ENCODE data around the gene RNU1-2. TPM values are rescaled to one million over a fixed set of nuclear protein-coding genes. Genes with fewer than 3 reads are reported as not detected.
A peak's percentile ranks its signal among the peaks of the same experiment; 100 is the strongest.
"Not testable (repeated sequence)": the region's sequence is repeated elsewhere in the genome, so short reads cannot be mapped to it uniquely, and the experiment has no call there.

Gene RNU1-2
- total and polyA plus RNA-seq, 2 of the 4 experiments (the other 2 are of a cell fraction), result under 0.01 TPM; not detected in 1

DNA sequence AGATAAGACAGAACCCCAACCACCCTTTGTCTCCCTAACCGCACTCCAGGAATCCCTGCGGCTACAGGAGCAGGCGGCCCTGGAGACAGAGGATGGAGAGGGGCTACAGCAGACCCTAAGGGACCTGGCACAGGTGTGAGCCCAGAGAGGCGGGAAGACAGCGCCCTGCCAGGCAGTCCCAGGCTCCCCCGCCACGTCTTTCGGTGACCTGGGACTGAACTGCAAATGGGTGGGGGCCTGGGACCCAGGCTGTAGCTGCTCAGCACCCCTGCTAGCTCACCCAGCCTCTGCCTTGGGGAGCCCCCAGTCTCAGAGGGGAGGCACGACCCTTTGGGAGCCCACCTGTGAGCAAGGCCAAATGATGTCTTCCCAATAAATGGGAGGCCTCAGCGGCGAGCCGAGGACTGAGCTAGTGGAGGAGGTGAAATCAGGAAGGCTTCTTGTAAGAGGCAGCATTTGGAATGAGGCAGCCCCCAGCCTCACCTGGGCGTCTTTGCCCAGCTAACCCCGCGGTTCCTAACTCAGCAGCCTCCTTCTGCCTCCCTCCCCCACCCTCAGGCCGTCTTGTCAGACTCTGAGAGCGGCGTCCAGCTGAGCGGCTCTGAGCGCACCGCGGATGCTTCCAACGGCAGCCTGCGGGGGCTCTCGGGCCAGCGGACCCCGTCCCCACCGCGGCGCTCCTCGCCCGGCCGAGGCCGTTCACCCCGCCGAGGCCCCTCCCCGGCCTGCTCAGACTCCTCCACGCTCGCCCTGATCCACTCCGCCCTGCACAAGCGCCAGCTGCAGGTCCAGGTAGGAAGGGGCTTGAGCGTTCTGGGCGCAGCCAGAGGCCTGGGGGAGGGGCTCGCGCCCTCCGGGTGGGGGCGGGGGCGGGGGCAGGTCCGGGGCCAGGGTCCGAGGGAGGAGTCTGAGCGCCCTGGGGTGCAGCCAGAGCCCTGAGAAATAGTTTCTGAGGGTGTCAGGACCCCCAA is 42.9 kb downstream of the RNU1-2 start:
- BruUV-seq (replicated peaks), result no TSS peak
- CTCF ChIA-PET, result interaction anchor here (1.0 kb wide), 1 partner anchor 318 kb away, joined by 3 read pairs; no protein-coding TSS in a partner anchor

DNA sequence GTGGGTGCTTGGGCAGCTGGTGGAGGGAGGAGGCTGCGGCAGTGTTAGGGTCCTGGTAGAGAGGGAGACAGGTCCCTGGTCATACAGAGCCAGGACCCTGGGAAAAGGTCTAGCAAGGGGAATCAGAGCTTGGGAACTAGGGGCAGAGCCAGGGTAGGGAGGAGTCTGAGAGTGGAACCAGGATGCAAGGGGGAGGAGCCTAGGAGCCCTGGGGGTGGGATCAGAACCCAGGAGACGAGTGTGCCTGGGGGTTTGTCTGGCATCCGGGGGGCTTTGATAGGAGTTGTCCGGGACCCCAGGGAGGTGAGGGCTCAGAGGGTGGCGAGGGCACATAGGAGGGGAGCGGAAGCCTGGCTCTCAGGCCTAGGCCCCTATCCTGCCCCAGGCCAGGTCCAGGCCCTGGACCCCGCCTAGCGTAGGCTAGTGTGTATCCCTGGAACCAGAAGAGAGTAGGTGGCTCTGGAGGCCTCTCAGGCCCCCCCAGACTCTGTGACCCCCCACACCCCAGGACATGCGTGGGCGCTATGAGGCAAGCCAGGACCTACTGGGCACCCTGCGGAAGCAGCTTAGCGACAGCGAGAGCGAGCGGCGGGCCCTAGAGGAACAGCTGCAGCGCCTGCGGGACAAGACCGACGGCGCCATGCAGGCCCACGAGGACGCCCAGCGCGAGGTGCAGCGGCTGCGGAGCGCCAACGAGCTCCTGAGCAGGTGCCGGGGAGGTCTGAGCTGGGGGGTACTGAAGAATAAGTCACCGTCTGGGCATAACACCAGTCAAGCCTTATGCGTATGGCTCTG is 43.8 kb downstream of the RNU1-2 start:
- H3K27ac ChIP-seq (ENCODE audit: insufficient read depth, low read length); in situ Hi-C loops (cut with MboI; ENCODE audit: low sequenced_read_pairs); intact Hi-C loops (cut with micrococcal nuclease); H3K23ac ChIP-seq (ENCODE audit: low read depth, low read length); H3K18ac ChIP-seq (ENCODE audit: low read depth, low read length); H4K8ac ChIP-seq (ENCODE audit: low read depth in 2 of 2, low read length in 2 of 2); H2AFZ ChIP-seq (replicated peaks; ENCODE audit: low read length, poor library complexity); dilution Hi-C loops (cut with HindIII; ENCODE audit: low sequenced_read_pairs, unreplicated experiment); H3K36me3 ChIP-seq (ENCODE audit: control insufficient read depth, insufficient read depth, low read length); H3K14ac ChIP-seq (replicated peaks; ENCODE audit: low read depth, low read length); H3K9me1 ChIP-seq (ENCODE audit: insufficient read depth, low read length); H3K9ac ChIP-seq (ENCODE audit: low read depth, low read length); H3K79me1 ChIP-seq (ENCODE audit: low read depth in 1 of 2, low read length in 2 of 2); H3K27me3 ChIP-seq (ENCODE audit: control insufficient read depth, insufficient read depth, low read length); H3K4me2 ChIP-seq (ENCODE audit: low read depth, low read length); H2AK5ac ChIP-seq (ENCODE audit: low read depth, low read length); H3K4me3 ChIP-seq (ENCODE audit: insufficient read depth, low read depth, low read length); H3K4me1 ChIP-seq (ENCODE audit: control insufficient read depth, insufficient read depth, low read length); H3K4ac ChIP-seq (ENCODE audit: low read depth, low read length); H4K5ac ChIP-seq (ENCODE audit: low read depth, low read length); H4K91ac ChIP-seq (ENCODE audit: insufficient read depth, low read depth, low read length); H2BK15ac ChIP-seq (ENCODE audit: low read depth, low read length); CTCF ChIA-PET; POLR2A ChIA-PET (ENCODE audit: unreplicated experiment); H2BK120ac ChIP-seq (ENCODE audit: low read depth, low read length); DNase-seq; H3K56ac ChIP-seq (ENCODE audit: extremely low read depth, insufficient read depth, low read length); H2AK9ac ChIP-seq (replicated peaks; ENCODE audit: low read depth, low read length, poor library complexity); H4K20me1 ChIP-seq (ENCODE audit: insufficient read depth, low read length); H2BK20ac ChIP-seq (ENCODE audit: low read depth, low read length); H2BK5ac ChIP-seq (ENCODE audit: low read depth, low read length, poor library complexity, severe bottlenecking); H3K9me3 ChIP-seq (ENCODE audit: control insufficient read depth, insufficient read depth, low read length); BruUV-seq (replicated peaks): not testable (repeated sequence)
- 93% methylated on average over 27 of the region's 32 CpGs; no CpG with 5 or more reads in 1 of the 2 experiments for WGBS, 2 experiments (ENCODE audit: extremely low coverage in 2 of 2, insufficient read length in 1 of 2)
- ATAC-seq (ENCODE audit: low read depth), result peak; percentile 46; the same call in 1 of the 2 replicates

More for the DNA sequence above, 42.9 kb downstream of the RNU1-2 start:
- H3K9ac ChIP-seq (ENCODE audit: low read depth, low read length), result no peak overlapping the region
- H4K20me1 ChIP-seq (ENCODE audit: insufficient read depth, low read length), result peaks cover 4% of the 10 kb centered on the region; the same call in 1 of the 2 replicates
- ATAC-seq (ENCODE audit: low read depth) (peak; percentile 32; the same call in 1 of the 2 replicates), DNase-seq (no peak)
- no peak overlapping the region for H3K27ac ChIP-seq (ENCODE audit: insufficient read depth, low read length)
- no peaks in the 10 kb centered on the region for H3K9me3 ChIP-seq (ENCODE audit: control insufficient read depth, insufficient read depth, low read length)
- H4K5ac ChIP-seq (ENCODE audit: low read depth, low read length), result no peak overlapping the region
- POLR2A ChIA-PET (ENCODE audit: unreplicated experiment), result no interaction called here
- no peak overlapping the region for H4K8ac ChIP-seq (ENCODE audit: low read depth in 2 of 2, low read length in 2 of 2)
- peak overlapping the region; percentile 61 for H2AFZ ChIP-seq (replicated peaks; ENCODE audit: low read length, poor library complexity)
- H2AK5ac ChIP-seq (ENCODE audit: low read depth, low read length), result no peak overlapping the region
- no peak overlapping the region for H3K23ac ChIP-seq (ENCODE audit: low read depth, low read length)
- H3K18ac ChIP-seq (ENCODE audit: low read depth, low read length), result no peak overlapping the region
- H3K4ac ChIP-seq (ENCODE audit: low read depth, low read length), result no peak overlapping the region
- no peak overlapping the region for H3K56ac ChIP-seq (ENCODE audit: extremely low read depth, insufficient read depth, low read length)
- no peaks in the 10 kb centered on the region for H3K79me1 ChIP-seq (ENCODE audit: low read depth in 1 of 2, low read length in 2 of 2)
- H3K4me3 ChIP-seq (ENCODE audit: insufficient read depth, low read depth, low read length), result no peak overlapping the region
- dilution Hi-C loops (cut with HindIII; ENCODE audit: low sequenced_read_pairs, unreplicated experiment) (no loop called here), intact Hi-C loops (cut with micrococcal nuclease) (no loop called here), in situ Hi-C loops (cut with MboI; ENCODE audit: low sequenced_read_pairs) (no loop called here)
- H2BK15ac ChIP-seq (ENCODE audit: low read depth, low read length), result no peak overlapping the region
- H4K91ac ChIP-seq (ENCODE audit: insufficient read depth, low read depth, low read length), result no peak overlapping the region
- TF ChIP-seq, protein P1, sequence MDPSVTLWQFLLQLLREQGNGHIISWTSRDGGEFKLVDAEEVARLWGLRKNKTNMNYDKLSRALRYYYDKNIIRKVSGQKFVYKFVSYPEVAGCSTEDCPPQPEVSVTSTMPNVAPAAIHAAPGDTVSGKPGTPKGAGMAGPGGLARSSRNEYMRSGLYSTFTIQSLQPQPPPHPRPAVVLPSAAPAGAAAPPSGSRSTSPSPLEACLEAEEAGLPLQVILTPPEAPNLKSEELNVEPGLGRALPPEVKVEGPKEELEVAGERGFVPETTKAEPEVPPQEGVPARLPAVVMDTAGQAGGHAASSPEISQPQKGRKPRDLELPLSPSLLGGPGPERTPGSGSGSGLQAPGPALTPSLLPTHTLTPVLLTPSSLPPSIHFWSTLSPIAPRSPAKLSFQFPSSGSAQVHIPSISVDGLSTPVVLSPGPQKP (IDR thresholded peaks at IDR 0.05; ENCODE audit: borderline replicate concordance, low read depth, low read length), result no peak
- WGBS, 2 experiments (ENCODE audit: extremely low coverage in 2 of 2, insufficient read length in 1 of 2), result 53% methylated on average over 40 of the region's 51 CpGs; no CpG with 5 or more reads in 1 of the 2 experiments
- no peaks in the 10 kb centered on the region for H3K27me3 ChIP-seq (ENCODE audit: control insufficient read depth, insufficient read depth, low read length)
- no peak overlapping the region for H2BK5ac ChIP-seq (ENCODE audit: low read depth, low read length, poor library complexity, severe bottlenecking)
- no peak overlapping the region for H2BK20ac ChIP-seq (ENCODE audit: low read depth, low read length)
- H3K36me3 ChIP-seq (ENCODE audit: control insufficient read depth, insufficient read depth, low read length), result peaks cover 8% of the 10 kb centered on the region
- no peak overlapping the region for H3K14ac ChIP-seq (replicated peaks; ENCODE audit: low read depth, low read length)
- H2AK9ac ChIP-seq (replicated peaks; ENCODE audit: low read depth, low read length, poor library complexity), result peak overlapping the region; percentile 61
- H3K4me1 ChIP-seq (ENCODE audit: control insufficient read depth, insufficient read depth, low read length), result no peaks in the 10 kb centered on the region
- H3K4me2 ChIP-seq (ENCODE audit: low read depth, low read length), result no peak overlapping the region
- H2BK120ac ChIP-seq (ENCODE audit: low read depth, low read length), result no peak overlapping the region
- H3K9me1 ChIP-seq (ENCODE audit: insufficient read depth, low read length), result peaks cover 4% of the 10 kb centered on the region
